Tibial artery (tissue), 4 donors: ENCODE data around the gene ALDH1A1.

Experiments
- DNase-seq, 2 donors: peaks; one replicate each; pipeline ENCODE4 v3.0.0-alpha.2; 2019
- H3K27ac ChIP-seq, 2 donors: fragments of 200-600 bp; sonication (generic) in 1 of 2; 1 replicate in 1 of 2; 2 replicates in 1 of 2; pipeline ENCODE4 v1.5.1; 2018 to 2019; ENCODE audit warnings: mild to moderate bottlenecking in 1 of 2
- H3K27me3 ChIP-seq, 2 donors: fragments of 200-600 bp; sonication (generic) in 1 of 2; one replicate each; pipeline versions ENCODE4 v1.5.1 to v1.6.0; 2016 to 2019
- H3K36me3 ChIP-seq, 3 donors: fragments of 200-600 bp; sonication (generic) in 2 of 3; one replicate each; pipeline ENCODE4 v1.5.1; 2016 to 2019; ENCODE audit warnings: mild to moderate bottlenecking in 2 of 3
- H3K4me1 ChIP-seq, 4 donors: fragments of 200-600 bp; sonication (generic) in 2 of 4; 1 replicate in 3 of 4; 2 replicates in 1 of 4; pipeline ENCODE4 v1.5.1; 2016 to 2019
- H3K4me3 ChIP-seq, 2 donors: fragments of 200-600 bp; sonication (generic) in 1 of 2; 1 replicate in 1 of 2; 2 replicates in 1 of 2; pipeline ENCODE4 v1.5.1; 2018 to 2019; ENCODE audit warnings: mild to moderate bottlenecking in 2 of 2
- H3K9me3 ChIP-seq, 3 donors: fragments of 200-600 bp; sonication (generic) in 1 of 3; one replicate each; pipeline ENCODE4 v1.5.1; 2016 to 2019
- CTCF ChIP-seq, 2 experiments: fragments of 200-600 bp in 1 of 2; fragments of 450-650 bp in 1 of 2; IDR thresholded peaks; one replicate each; pipeline ENCODE4 v1.5.1; 2017 to 2019; ENCODE audit warnings: antibody characterized with exemption in 2 of 2, mild to moderate bottlenecking in 1 of 2, moderate library complexity in 1 of 2
- intact Hi-C: fragments of 100-400 bp; cut with DNase I; formaldehyde crosslinking; loops from one replicate; pipeline ENCODE4 v1.15.0; 2023; ENCODE audit warnings: low total_unique reads

The ALDH1A1 gene

GRCh38 chr9:72952914-72953313 is at the start of gene ALDH1A1:
Gene ALDH1A1 (minus strand): TSS chr9:72953053. CDS start chr9:72953000, 53 bp downstream.
- Histone ChIP-seq H3K4me1 (peaks cover 0 to 31% (median 0%) of the 10 kb centered on the region in 4 donors), H3K4me3 (peak within 1 kb of the TSS; percentile 41 to 42), H3K9me3 (no peaks in the 10 kb centered on the region), H3K27ac (peak within 1 kb of the TSS; percentile 17 to 64), H3K36me3 (no peaks in the 10 kb centered on the region), H3K27me3 (no peaks in the 10 kb centered on the region)
- no peak for TF ChIP-seq CTCF (IDR thresholded peaks at IDR 0.05)
- intact Hi-C loops = no loop called here
- DNase-seq = no peak

GRCh38 chr9:73001860-73002259 is 49.0 kb upstream of the ALDH1A1 start:
- Histone ChIP-seq H3K9me3 (no peaks in the 10 kb centered on the region), H3K27ac (no peak overlapping the region), H3K36me3 (no peaks in the 10 kb centered on the region), H3K4me3 (no peak overlapping the region), H3K27me3 (no peaks in the 10 kb centered on the region), H3K4me1 (peaks cover 0 to 7% (median 0%) of the 10 kb centered on the region in 4 donors)
- intact Hi-C loops = no loop called here
- no peak for TF ChIP-seq CTCF (IDR thresholded peaks at IDR 0.05)
- no peak for DNase-seq

GRCh38 chr9:72998363-72998762 is 45.5 kb upstream of the ALDH1A1 start:
- H3K9me3 ChIP-seq = no peaks in the 10 kb centered on the region
- intact Hi-C loops = no loop called here
- no peak for DNase-seq
- H3K4me1 ChIP-seq = peaks cover 0 to 7% (median 0%) of the 10 kb centered on the region in 4 donors
- no peak for TF ChIP-seq CTCF (IDR thresholded peaks at IDR 0.05)
- no peak overlapping the region for H3K27ac ChIP-seq
- no peak overlapping the region for H3K4me3 ChIP-seq
- H3K27me3 ChIP-seq = no peaks in the 10 kb centered on the region
- H3K36me3 ChIP-seq = no peaks in the 10 kb centered on the region

GRCh38 chr9:72997387-72997995 is 44.6 kb upstream of the ALDH1A1 start:
- TF ChIP-seq CTCF (IDR thresholded peaks at IDR 0.05) = no peak
- Histone ChIP-seq H3K27me3 (no peaks in the 10 kb centered on the region), H3K27ac (no peak overlapping the region), H3K4me1 (peaks cover 0 to 7% (median 0%) of the 10 kb centered on the region in 4 donors), H3K9me3 (no peaks in the 10 kb centered on the region), H3K36me3 (no peaks in the 10 kb centered on the region), H3K4me3 (no peak overlapping the region)
- intact Hi-C loops = no loop called here
- DNase-seq = no peak

- Histone ChIP-seq H3K9me3 (no peaks in the 10 kb centered on the region), H3K4me1 (peaks cover 0 to 7% (median 0%) of the 10 kb centered on the region in 4 donors), H3K27ac (no peak overlapping the region), H3K36me3 (no peaks in the 10 kb centered on the region), H3K27me3 (no peaks in the 10 kb centered on the region), H3K4me3 (no peak overlapping the region)
- DNase-seq = no peak
- intact Hi-C loops = no loop called here
- TF ChIP-seq CTCF (IDR thresholded peaks at IDR 0.05) = no peak
Measured at GRCh38 chr9:72996684-72997314, 43.9 kb upstream of the ALDH1A1 start.
